GM12892 (cell line): ENCODE data around the gene ADPRHL1.

Experiments
- DNase-seq: peaks from one replicate; pipeline ENCODE4 v3.0.0; 2011; ENCODE audit not compliant: insufficient read length
- FAIRE-seq: peaks from 2 replicates; lab custom pipeline; 2011; peaks lifted over from hg19 to GRCh38; lab: Jason Lieb, UNC
- POLR2A ChIP-seq: IDR thresholded peaks from 2 replicates; pipeline ENCODE4 v1.6.1; 2011; ENCODE audit warnings: low read depth, low read length, control low read depth
- POLR2AphosphoS5 ChIP-seq: IDR thresholded peaks from 2 replicates; pipeline ENCODE4 v1.6.1; 2011; ENCODE audit warnings: low read depth, low read length, control low read depth
- TAF1 ChIP-seq: IDR thresholded peaks from 2 replicates; pipeline ENCODE4 v1.6.1; 2011; ENCODE audit warnings: low read depth, mild to moderate bottlenecking, control low read depth, low read length, borderline replicate concordance

Gene ADPRHL1

DNA sequence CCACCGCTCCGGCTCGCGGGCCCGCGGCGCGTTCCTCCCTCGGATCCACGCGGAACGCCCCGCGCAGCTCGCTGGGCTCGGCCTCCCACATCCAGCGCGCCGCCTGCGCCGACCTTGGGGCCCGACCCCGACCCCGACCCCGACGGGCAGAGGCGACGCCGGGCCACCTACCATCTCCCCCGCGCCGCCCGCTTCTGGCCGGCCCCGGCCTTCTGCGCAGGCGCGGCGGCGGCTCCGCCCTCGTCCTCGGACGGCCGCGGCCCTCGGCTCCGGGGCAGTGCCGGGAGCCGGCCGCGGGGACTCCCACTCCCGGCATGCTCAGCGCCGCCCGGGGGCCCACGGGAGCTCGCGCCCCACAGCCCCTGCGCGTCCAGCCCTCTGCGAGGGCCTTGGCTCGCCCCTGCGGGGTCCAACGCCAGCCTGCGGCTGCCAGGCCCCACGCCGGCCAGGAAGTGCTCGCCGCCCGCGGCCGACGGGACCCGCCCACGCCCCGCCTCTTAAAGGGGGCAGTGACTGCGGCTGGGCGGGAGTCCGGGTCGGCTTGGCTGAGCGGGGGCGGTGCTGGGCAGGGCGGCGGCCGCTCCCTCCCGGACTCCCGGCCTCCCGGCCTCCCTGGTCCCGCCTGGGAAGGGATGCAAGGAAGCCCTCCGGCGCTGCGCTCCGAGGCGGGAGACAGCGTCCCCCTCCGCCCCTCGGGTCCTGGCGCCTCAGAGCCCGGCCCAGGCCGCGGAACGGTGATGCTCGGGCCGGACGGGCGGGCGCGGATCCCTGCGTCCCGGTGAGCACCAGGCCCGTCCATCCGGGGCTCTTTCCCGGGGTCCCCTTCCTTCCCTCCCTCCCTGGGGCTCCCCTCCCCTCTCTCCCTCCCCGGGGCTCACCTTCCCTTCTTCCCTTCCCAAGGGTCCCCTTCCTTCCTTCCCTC is 37.5 kb upstream of the ADPRHL1 start, which contains the start of gene DCUN1D2:
DCUN1D2 (minus strand) TSS at position 216 of the 922 bp plus-strand sequence; CDS start at position 174, 42 bp downstream.
- TF ChIP-seq POLR2A = peak; percentile 80; the same call in 1 of the 2 replicates
- TF ChIP-seq POLR2AphosphoS5 = peak; percentile 54; the same call in 1 of the 2 replicates
- no peak for TF ChIP-seq TAF1
- FAIRE-seq = peak; percentile 97
- peak; percentile 92 for DNase-seq

DNA sequence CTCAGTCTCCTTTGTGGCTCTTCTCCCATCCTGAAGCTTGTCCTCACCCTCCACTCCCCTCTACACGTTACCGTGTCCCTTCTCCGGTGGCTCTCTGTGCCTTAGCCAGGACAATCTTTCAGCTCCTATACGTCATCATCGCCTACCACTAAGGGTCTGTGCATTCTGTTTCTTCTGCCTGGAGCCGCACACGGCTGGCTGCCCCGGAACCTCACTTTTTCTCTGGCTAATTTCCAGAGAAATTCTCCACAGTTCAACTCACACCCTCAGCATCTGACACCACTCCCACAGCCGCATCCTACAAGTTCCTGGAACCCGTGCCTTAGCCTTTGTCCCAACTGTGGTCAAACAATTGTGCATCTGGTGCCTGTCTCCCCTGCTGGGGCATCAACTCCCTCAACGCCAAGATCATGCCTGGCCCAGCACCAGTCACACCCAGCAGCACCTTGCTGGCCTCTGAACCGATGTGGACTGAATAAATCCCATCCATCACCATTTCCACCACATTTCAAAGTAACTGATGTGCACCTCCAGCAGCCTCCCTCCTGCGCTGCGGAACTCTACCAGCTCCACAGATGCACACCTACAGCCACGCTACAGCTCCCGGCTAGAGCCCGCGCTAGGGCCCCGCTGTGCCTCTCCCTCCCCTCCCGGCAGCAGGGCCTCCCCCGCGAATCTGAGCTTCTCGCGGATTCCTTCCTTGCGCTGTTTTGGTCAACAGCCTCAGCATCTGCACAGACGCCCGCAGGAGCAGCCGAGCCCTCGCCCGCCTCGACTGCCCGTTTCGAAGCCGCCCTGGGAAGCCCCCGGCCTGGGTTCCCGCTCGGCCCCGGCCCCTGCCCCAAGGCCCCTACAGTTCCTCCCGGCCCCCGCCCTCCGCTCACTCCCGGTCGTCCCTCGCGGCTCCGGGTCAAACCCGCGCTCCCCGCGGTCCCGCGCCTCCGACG is 36.5 kb upstream of the ADPRHL1 start:
- TF ChIP-seq POLR2AphosphoS5 (no peak), TAF1 (no peak)
- DNase-seq (peak; percentile 42), FAIRE-seq (no peak)

DNA sequence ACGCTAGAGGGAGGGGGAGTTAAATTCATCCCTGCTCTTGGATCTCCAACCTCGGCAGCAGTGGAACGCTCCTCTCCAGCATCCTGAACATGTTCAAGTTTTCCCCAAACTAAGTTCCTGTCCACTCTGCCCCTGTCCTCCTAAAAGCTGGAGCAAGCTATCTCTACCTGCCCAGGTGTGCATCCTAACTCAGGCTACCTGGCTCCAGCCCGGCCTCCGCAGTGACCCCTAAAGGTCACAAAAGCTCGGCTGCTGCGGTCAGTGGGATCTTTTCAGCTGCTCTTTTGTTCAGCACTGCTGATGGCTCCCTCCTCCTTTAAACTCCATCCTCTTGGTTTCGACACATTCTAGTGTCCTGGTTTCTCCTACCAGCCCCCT is 35.9 kb upstream of the ADPRHL1 start:
- FAIRE-seq (no peak), DNase-seq (no peak)
- TF ChIP-seq TAF1 (no peak), POLR2AphosphoS5 (no peak), POLR2A (no peak)

DNA sequence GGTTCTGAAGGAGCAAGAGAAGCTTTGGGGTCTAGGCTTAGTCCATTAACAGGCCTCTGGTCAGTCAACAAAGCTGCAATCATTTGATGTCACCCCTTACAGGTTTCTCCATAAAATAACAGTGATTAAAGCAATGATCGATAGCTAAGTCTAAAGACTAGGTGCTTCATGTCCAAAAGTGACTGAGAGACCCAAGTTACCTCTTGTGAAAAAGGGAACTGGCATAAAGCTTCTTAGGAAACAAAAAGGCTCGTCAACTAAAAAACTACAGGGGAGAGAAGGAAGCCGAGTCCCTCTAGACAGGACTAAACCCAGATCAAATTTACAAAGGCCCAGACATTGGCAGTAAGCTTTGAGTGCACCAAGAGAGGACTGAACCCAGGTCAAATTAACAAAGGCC is 35.0 kb upstream of the ADPRHL1 start:
- FAIRE-seq (no peak), DNase-seq (no peak)

DNA sequence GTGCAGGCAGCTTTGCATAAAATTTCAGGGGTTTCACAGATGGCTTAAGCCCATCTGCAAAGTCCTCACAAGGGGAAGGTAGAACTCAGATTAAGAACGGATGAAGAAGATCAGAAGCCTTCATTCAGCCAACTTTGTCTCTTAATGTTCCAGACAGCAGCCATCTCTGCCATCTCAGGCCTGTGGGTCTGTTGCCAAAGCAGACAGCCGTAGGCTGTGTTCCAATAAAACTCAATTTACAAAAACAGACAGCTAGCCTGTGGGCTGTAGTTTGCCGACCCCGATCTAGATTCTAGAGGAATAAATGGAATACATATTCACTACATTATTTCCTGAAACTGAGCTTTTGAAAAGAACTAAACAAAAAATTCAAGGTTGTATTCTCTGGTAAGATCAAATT is 33.4 kb upstream of the ADPRHL1 start:
- FAIRE-seq = no peak
- TF ChIP-seq POLR2A (no peak), TAF1 (no peak), POLR2AphosphoS5 (no peak)
- DNase-seq = no peak

More for the DNA sequence above, 35.0 kb upstream of the ADPRHL1 start:
- TF ChIP-seq TAF1 (no peak), POLR2A (no peak), POLR2AphosphoS5 (no peak)

DNA sequence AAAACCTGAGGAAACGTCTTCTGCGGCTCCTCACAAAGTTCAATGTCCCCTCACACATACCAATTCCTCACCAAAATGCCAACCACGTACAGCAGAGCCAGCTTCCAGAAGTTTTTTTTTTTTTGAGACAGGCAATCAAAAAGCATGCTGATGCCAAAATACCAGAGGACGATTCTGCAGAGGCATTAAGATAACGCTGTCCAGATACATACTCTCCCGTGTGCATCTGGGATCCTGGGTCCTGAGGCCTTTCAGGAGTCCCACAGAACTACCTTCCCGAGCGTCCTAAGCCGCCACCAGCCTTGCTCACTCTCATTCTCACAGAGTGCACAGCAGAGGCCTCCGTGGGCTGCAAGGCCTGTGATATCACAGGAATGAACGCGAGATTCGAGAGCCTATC is 32.3 kb upstream of the ADPRHL1 start:
- FAIRE-seq (no peak), DNase-seq (no peak)
- no peak for TF ChIP-seq POLR2A
- TF ChIP-seq POLR2AphosphoS5 = no peak
- TF ChIP-seq TAF1 = no peak

DNA sequence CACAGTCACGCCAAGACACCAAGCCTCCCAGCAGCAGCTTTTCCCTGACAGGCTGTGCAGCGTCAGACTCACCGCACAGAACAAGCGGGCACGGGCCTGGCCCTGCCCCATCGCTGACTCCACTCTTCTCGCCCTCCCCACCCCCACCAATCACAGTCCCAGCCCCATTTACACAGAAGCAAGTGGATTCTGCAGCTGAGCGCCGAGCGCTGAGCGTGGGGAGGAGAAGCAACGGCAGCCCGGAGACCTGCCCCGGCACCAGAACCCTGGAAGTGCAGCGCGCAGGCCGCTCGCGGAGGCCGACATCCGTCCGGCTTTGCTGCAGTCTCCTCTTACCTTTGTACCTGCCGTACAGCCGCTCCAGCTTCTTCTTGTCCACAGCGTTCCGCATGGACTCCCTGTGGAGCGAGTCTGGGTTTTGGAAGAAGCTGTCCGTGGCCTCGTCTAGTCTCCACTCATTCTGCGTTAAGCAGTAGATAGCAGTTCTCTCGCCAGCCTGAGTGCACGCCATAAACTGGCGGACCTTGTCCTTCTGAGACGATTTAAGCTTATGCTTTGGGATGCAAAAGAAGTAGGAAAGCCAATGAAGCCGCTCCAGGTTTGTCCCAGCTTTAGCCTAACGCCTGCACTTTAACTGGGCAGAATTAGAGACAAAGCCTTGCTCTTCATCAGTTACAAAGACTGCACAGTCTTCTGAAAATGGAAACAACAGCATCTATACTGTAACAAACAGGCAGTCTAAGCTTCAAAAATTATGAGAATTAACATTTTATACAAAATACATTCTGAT is 30.4 kb upstream of the ADPRHL1 start:
- TF ChIP-seq POLR2A (no peak), POLR2AphosphoS5 (no peak), TAF1 (no peak)
- FAIRE-seq (no peak), DNase-seq (no peak)

DNA sequence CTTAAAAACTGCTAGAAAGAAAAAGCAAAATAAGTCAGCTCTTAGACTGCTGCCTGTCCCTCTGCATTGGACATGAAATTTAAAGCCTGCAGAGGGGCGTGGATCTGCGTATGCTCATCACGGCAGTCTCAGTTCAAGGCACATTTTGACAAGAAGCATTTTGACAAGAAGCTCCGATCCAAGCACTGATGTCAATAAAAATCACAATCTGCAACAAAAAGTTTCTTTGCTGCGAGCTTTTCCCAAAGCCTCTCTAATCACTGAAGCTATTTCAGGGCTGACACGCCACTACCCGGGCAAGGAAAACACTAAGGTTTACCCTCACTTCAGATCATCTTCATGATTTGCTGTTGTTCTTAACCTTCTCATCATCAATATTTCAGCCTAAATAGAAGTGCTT is 29.8 kb upstream of the ADPRHL1 start:
- FAIRE-seq (no peak), DNase-seq (no peak)
- TF ChIP-seq POLR2A = no peak
- TF ChIP-seq POLR2AphosphoS5 = no peak
- TF ChIP-seq TAF1 = no peak

DNA sequence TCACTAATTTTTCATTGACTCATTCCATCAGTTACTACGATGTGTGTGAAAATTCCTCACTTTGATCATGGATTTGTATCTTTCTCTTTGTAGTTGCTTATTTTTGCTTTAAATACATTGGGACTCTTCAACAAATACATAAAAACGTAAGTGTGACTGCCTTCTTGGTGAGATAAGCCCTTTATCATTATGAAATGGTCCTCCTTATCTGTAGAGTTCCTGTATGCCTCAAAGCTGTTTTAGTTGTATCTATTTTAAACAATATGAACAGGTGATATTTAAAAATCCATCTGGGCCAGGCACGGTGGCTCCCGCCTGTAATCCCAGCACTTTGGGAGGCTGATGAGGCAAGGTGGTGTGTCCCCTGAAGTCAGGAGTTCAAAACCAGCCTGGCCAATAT is 25.9 kb upstream of the ADPRHL1 start:
- TF ChIP-seq POLR2A (no peak), POLR2AphosphoS5 (no peak), TAF1 (no peak)
- FAIRE-seq (no peak), DNase-seq (no peak)

DNA sequence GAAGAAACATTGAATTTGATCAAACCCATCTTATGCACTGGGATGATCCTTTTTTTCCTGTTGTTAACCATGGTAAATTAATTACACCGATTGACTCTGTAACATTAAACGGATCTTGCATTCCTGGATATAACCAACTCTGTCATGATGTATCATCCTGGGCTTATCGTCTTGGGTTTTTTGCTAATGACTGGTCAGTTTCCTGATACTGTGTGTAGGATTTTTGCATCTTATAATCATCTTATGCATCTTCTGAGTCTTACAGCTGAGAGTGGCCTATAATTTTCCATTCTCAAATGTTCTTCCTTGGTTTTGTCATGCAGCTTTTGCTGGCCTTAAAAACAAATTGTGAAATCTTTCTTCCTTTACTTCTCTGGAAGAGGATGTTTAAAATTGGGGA is 24.4 kb upstream of the ADPRHL1 start:
- TF ChIP-seq POLR2A (no peak), TAF1 (no peak), POLR2AphosphoS5 (no peak)
- DNase-seq (no peak), FAIRE-seq (peak; percentile 56)
